Ascending aorta (tissue), 2 donors: ENCODE results near the gene RPS6KA6. TPM values are rescaled to one million over a fixed set of nuclear protein-coding genes. Genes with fewer than 3 reads are reported as not detected.

Source experiments
- DNase-seq, 2 donors: peaks; one replicate each; pipeline ENCODE4 v3.0.0-alpha.2; 2019; ENCODE audit warnings: low spot score in 2 of 2
- H3K27ac ChIP-seq, 2 donors: fragments of 200-600 bp; sonication (generic); one replicate each; pipeline ENCODE4 v1.5.1; 2016 to 2017; ENCODE audit warnings: mild to moderate bottlenecking in 1 of 2
- H3K27me3 ChIP-seq: fragments of 200-600 bp; sonication (generic); one replicate; pipeline ENCODE4 v1.5.1; 2017
- H3K36me3 ChIP-seq, 2 donors: fragments of 200-600 bp; sonication (generic); one replicate each; pipeline ENCODE4 v1.5.1; 2016
- H3K4me1 ChIP-seq, 2 donors: fragments of 200-600 bp; sonication (generic); one replicate each; pipeline ENCODE4 v1.5.1; 2016 to 2017; ENCODE audit warnings: mild to moderate bottlenecking in 1 of 2
- H3K4me3 ChIP-seq, 2 donors: fragments of 200-600 bp; sonication (generic); one replicate each; pipeline ENCODE4 v1.5.1; 2016 to 2017; ENCODE audit warnings: mild to moderate bottlenecking in 1 of 2
- H3K9me3 ChIP-seq, 2 donors: fragments of 200-600 bp; sonication (generic); one replicate each; pipeline ENCODE4 v1.5.1; 2016
- intact Hi-C: fragments of 100-400 bp; cut with DNase I; formaldehyde crosslinking; loops from one replicate; pipeline ENCODE4 v1.15.1; 2023
- total RNA-seq: library from RNA; depleted of rRNA; stranded (reverse); fragments of >200 nt; gene quantifications from one replicate; pipeline ENCODE4 v1.1.0, GENCODE V29; 2016
- TF ChIP-seq, protein P1 (sequence below), 3 experiments: fragments of 200-600 bp in 2 of 3; fragments of 450-650 bp in 1 of 3; sonication (generic) in 2 of 3; IDR thresholded peaks; one replicate each; pipeline ENCODE4 v1.5.1; 2016 to 2019; ENCODE audit warnings: antibody characterized with exemption in 3 of 3, mild to moderate bottlenecking in 1 of 3, moderate library complexity in 1 of 3

The RPS6KA6 gene
- total RNA-seq, 1 donor from 2014 or later, result 4.5 TPM

DNA sequence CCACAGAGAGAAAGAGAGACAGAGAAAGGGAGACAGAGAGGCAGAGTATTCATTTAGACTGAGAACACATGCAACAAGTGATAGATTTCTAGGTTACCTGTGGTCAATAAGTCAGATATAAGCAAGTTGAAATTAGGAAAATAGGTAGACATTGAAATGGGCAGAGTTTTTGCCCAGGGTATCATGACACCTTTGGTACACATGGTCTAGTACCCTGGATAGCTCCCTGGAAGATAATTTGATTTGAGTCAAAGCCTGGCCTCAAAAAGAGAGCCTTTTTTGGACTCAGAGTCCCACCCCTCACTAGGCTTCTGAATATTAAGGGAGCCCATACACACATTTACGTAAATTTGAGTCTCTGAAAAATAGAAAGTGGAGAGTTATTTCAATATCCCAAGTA, 4.0 kb upstream of the RPS6KA6 start:
- intact Hi-C loops, result no loop called here
- TF ChIP-seq, protein P1, sequence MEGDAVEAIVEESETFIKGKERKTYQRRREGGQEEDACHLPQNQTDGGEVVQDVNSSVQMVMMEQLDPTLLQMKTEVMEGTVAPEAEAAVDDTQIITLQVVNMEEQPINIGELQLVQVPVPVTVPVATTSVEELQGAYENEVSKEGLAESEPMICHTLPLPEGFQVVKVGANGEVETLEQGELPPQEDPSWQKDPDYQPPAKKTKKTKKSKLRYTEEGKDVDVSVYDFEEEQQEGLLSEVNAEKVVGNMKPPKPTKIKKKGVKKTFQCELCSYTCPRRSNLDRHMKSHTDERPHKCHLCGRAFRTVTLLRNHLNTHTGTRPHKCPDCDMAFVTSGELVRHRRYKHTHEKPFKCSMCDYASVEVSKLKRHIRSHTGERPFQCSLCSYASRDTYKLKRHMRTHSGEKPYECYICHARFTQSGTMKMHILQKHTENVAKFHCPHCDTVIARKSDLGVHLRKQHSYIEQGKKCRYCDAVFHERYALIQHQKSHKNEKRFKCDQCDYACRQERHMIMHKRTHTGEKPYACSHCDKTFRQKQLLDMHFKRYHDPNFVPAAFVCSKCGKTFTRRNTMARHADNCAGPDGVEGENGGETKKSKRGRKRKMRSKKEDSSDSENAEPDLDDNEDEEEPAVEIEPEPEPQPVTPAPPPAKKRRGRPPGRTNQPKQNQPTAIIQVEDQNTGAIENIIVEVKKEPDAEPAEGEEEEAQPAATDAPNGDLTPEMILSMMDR (IDR thresholded peaks at IDR 0.05), result no peak
- no peak for DNase-seq
- Histone ChIP-seq H3K27me3 (no peaks in the 10 kb centered on the region), H3K36me3 (no peaks in the 10 kb centered on the region), H3K9me3 (peaks cover 0 to 6% of the 10 kb centered on the region in 2 donors), H3K27ac (no peak overlapping the region), H3K4me1 (no peaks in the 10 kb centered on the region), H3K4me3 (no peak overlapping the region)

DNA sequence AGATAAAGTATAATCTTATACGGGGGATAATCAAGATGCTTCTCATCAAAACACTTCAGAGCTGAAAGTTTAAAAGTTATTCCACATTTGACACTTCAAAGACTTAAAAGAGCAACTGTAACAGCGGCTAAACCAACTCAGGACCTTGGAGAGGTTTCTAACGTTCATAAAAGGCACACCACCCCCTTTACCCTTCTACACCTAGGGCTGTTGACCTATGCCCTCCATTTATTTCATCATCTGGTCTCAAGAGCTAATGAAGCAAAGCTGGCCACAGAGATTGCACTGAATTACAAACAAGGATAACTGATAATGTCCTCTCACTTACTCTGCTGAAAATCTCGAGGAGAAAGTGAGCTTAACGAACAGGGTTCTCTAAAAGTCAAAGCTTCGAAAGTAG, 1.1 kb upstream of the RPS6KA6 start:
- no peak overlapping the region for H3K27ac ChIP-seq
- no peaks in the 10 kb centered on the region for H3K4me1 ChIP-seq
- H3K4me3 ChIP-seq, result no peak overlapping the region
- H3K36me3 ChIP-seq, result no peaks in the 10 kb centered on the region
- TF ChIP-seq, protein P1 (IDR thresholded peaks at IDR 0.05), result no peak
- no peaks in the 10 kb centered on the region for H3K27me3 ChIP-seq
- peaks cover 0 to 6% of the 10 kb centered on the region in 2 donors for H3K9me3 ChIP-seq
- intact Hi-C loops, result loop anchor here (10.0 kb wide), 1 partner anchor 856 kb away; no protein-coding TSS in a partner anchor
- DNase-seq, result no peak

DNA sequence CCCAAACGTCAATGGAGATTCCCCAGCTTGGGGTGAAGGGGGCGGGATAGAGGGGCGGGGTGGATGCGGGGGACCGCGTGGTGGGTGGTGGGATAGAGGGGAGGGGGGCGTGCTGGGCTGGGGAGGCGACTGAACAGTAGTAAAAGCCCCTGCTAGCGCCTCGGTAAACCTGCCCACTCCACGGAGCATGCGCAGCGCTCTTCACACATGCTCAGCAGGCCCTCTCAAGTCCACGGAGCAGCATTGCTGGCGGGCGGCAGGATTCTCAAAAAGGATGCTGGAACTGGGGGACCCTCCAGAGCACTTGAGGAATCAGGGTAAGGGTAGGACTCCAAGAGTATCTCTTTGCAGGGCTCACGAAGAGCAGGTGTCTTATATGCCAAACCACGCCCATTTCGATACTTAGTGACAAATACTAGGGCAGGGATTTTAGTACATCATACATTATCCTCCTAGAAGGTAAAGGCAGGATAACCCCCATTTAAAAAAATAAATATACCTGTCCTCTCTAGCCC, 378 bp upstream of the RPS6KA6 start:
- Histone ChIP-seq H3K4me3 (peak overlapping the region; percentile 69 to 81), H3K4me1 (no peaks in the 10 kb centered on the region), H3K36me3 (no peaks in the 10 kb centered on the region), H3K9me3 (no peaks in the 10 kb centered on the region), H3K27me3 (no peaks in the 10 kb centered on the region), H3K27ac (peak overlapping the region; percentile 67 to 79)
- peak in 1 of 2 donors; percentile 67 for DNase-seq
- TF ChIP-seq, protein P1 (IDR thresholded peaks at IDR 0.05), result no peak
- intact Hi-C loops, result loop anchor here (10.0 kb wide), 1 partner anchor 856 kb away; no protein-coding TSS in a partner anchor

DNA sequence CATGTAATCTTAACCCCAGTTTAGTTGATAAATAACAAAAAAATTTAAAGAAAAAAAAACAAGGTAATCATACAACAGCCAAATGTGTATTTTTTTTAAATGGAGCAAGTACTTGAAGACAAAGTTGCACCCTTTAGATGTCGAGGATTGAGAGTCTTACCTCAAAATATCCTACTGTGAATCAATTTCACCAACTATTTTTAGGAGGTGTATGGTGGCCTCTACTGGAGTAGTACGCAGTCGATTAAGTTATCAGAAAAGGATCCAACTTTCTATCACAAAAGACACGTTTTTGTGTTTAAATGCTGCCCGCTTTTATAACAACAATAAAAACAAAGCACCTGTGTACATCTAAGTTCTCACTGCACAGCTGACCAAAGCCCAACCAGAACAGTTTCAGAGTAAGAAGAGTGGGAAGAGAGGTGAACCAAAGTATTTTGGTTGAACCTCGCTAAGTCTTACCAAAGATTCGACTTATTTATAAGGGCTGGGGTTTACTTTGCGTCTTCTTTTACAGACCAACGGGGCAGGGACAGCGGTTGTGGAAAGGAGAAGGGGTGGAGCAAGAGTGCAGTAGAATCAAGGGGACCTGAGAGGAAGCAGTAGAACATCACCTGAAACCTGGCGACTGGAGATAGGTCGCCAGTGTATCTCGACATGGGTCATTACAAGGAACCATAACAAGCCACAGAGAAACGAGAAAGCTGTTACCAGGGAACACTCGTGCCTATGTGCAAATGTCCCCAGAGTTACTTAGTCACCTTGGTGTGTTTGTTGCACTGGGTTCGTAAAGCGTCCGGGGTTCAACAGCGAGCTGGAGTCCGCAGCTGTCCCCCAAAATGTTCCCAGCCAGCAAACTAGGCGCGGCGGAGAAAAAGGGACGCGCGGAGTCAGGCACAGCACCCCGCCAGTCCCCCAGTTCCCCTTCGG, 1.1 kb downstream of the RPS6KA6 start:
- Histone ChIP-seq H3K27ac (peak overlapping the region; percentile 67 to 79), H3K4me3 (peak overlapping the region; percentile 69 to 81), H3K9me3 (no peaks in the 10 kb centered on the region), H3K36me3 (no peaks in the 10 kb centered on the region), H3K4me1 (no peaks in the 10 kb centered on the region), H3K27me3 (no peaks in the 10 kb centered on the region)
- intact Hi-C loops, result loop anchor here (10.0 kb wide), 1 partner anchor 858 kb away; no protein-coding TSS in a partner anchor
- no peak for DNase-seq
- TF ChIP-seq, protein P1 (IDR thresholded peaks at IDR 0.05), result no peak

DNA sequence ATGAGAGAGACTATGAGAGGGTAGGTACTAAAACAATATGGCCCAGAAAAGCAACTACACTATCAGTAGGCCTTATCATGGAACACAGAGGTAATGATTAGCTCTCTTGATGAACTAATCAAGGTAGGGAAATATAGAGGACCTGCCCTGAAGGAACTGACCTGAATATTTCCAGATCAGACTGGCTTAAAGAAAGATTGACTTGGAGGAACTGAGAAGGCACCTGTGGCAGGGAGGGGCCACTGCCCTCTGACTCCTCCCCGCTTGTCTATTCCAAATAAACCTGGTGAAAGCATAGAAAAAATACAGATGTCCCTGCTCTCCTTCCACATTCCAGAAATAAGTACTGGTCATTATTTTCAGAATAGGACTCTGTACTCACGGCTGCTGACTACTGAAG, 5.5 kb downstream of the RPS6KA6 start:
- intact Hi-C loops, result loop anchor here (10.0 kb wide), 1 partner anchor 862 kb away; no protein-coding TSS in a partner anchor
- Histone ChIP-seq H3K4me3 (no peak overlapping the region), H3K9me3 (no peaks in the 10 kb centered on the region), H3K4me1 (no peaks in the 10 kb centered on the region), H3K27ac (no peak overlapping the region), H3K36me3 (no peaks in the 10 kb centered on the region), H3K27me3 (no peaks in the 10 kb centered on the region)
- TF ChIP-seq, protein P1 (IDR thresholded peaks at IDR 0.05), result no peak
- no peak for DNase-seq
